Measurements from ENCODE around the gene SDCCAG8.

The SDCCAG8 gene

GRCh38 chr1:243394066-243394465 lies 138.2 kb downstream of the SDCCAG8 start:
- no peaks in the 10 kb centered on the region for H3K9me3 ChIP-seq (ENCODE audit: insufficient read depth, low read length)
- no peak overlapping the region for H3K4me2 ChIP-seq (ENCODE audit: low read length)
- H3K4me3 ChIP-seq (ENCODE audit: low read length): no peak overlapping the region
- no peaks in the 10 kb centered on the region for H3K79me2 ChIP-seq (ENCODE audit: low read length)
- TF ChIP-seq, protein P1, sequence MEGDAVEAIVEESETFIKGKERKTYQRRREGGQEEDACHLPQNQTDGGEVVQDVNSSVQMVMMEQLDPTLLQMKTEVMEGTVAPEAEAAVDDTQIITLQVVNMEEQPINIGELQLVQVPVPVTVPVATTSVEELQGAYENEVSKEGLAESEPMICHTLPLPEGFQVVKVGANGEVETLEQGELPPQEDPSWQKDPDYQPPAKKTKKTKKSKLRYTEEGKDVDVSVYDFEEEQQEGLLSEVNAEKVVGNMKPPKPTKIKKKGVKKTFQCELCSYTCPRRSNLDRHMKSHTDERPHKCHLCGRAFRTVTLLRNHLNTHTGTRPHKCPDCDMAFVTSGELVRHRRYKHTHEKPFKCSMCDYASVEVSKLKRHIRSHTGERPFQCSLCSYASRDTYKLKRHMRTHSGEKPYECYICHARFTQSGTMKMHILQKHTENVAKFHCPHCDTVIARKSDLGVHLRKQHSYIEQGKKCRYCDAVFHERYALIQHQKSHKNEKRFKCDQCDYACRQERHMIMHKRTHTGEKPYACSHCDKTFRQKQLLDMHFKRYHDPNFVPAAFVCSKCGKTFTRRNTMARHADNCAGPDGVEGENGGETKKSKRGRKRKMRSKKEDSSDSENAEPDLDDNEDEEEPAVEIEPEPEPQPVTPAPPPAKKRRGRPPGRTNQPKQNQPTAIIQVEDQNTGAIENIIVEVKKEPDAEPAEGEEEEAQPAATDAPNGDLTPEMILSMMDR (IDR thresholded peaks at IDR 0.05; ENCODE audit: low read depth, low read length): no peak
- no peak for TF ChIP-seq EZH2phosphoT487 (IDR thresholded peaks at IDR 0.05; ENCODE audit: low read depth)
- no peaks in the 10 kb centered on the region for H3K36me3 ChIP-seq (replicated peaks; ENCODE audit: low read depth, low read length)
- H4K20me1 ChIP-seq (ENCODE audit: insufficient read depth, low read length): no peaks in the 10 kb centered on the region
- no peak overlapping the region for H3K27ac ChIP-seq (ENCODE audit: low read length)
- no peak overlapping the region for H3K9ac ChIP-seq (ENCODE audit: low read length)
- H3K4me1 ChIP-seq (ENCODE audit: low read length): no peaks in the 10 kb centered on the region
- no peaks in the 10 kb centered on the region for H3K27me3 ChIP-seq (ENCODE audit: low read depth, low read length)
- no peak overlapping the region for H2AFZ ChIP-seq (ENCODE audit: low read depth, low read length)

GRCh38 chr1:243394601-243395464 lies 139.0 kb downstream of the SDCCAG8 start:
- Histone ChIP-seq H3K9ac (ENCODE audit: low read length) (no peak overlapping the region), H4K20me1 (ENCODE audit: insufficient read depth, low read length) (no peaks in the 10 kb centered on the region), H2AFZ (ENCODE audit: low read depth, low read length) (no peak overlapping the region), H3K27me3 (ENCODE audit: low read depth, low read length) (no peaks in the 10 kb centered on the region), H3K4me3 (ENCODE audit: low read length) (no peak overlapping the region), H3K79me2 (ENCODE audit: low read length) (no peaks in the 10 kb centered on the region), H3K4me2 (ENCODE audit: low read length) (no peak overlapping the region), H3K9me3 (ENCODE audit: insufficient read depth, low read length) (no peaks in the 10 kb centered on the region), H3K4me1 (ENCODE audit: low read length) (no peaks in the 10 kb centered on the region), H3K27ac (ENCODE audit: low read length) (no peak overlapping the region), H3K36me3 (replicated peaks; ENCODE audit: low read depth, low read length) (no peaks in the 10 kb centered on the region)
- TF ChIP-seq, protein P1 (IDR thresholded peaks at IDR 0.05; ENCODE audit: low read depth, low read length): no peak
- TF ChIP-seq EZH2phosphoT487 (IDR thresholded peaks at IDR 0.05; ENCODE audit: low read depth): no peak

- H3K79me2 ChIP-seq (ENCODE audit: low read length): no peaks in the 10 kb centered on the region
- H3K4me3 ChIP-seq (ENCODE audit: low read length): no peak overlapping the region
- H3K4me1 ChIP-seq (ENCODE audit: low read length): no peaks in the 10 kb centered on the region
- no peaks in the 10 kb centered on the region for H3K36me3 ChIP-seq (replicated peaks; ENCODE audit: low read depth, low read length)
- no peak overlapping the region for H3K4me2 ChIP-seq (ENCODE audit: low read length)
- no peaks in the 10 kb centered on the region for H4K20me1 ChIP-seq (ENCODE audit: insufficient read depth, low read length)
- no peak overlapping the region for H3K27ac ChIP-seq (ENCODE audit: low read length)
- TF ChIP-seq, protein P1 (IDR thresholded peaks at IDR 0.05; ENCODE audit: low read depth, low read length): no peak
- TF ChIP-seq EZH2phosphoT487 (IDR thresholded peaks at IDR 0.05; ENCODE audit: low read depth): no peak
- no peaks in the 10 kb centered on the region for H3K27me3 ChIP-seq (ENCODE audit: low read depth, low read length)
- H3K9ac ChIP-seq (ENCODE audit: low read length): no peak overlapping the region
- H3K9me3 ChIP-seq (ENCODE audit: insufficient read depth, low read length): no peaks in the 10 kb centered on the region
- H2AFZ ChIP-seq (ENCODE audit: low read depth, low read length): no peak overlapping the region
These were observed 140.6 kb downstream of the SDCCAG8 start for GRCh38 chr1:243396424-243396823.

DNA sequence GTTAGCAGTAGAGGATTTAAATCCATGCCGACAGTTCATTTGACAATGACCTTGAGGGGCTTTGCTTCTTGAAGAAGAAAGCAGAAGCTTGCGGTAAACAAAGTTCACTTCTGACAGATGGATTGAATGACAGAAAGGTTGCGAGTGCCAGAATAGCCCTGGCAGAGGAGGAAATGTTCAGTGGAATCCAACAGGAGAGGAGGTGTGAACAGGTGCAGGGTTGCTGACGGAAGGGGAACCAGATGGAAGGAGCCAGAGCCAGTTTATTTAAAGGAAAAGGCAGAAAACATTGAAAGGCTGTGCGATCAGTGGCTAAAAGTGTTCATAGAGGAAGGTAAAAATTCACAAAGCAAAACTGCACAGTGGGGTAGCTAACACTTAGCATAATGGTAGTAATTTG lies 141.0 kb downstream of the SDCCAG8 start:
- H3K27me3 ChIP-seq (ENCODE audit: low read depth, low read length): no peaks in the 10 kb centered on the region
- no peaks in the 10 kb centered on the region for H3K9me3 ChIP-seq (ENCODE audit: insufficient read depth, low read length)
- no peak overlapping the region for H3K27ac ChIP-seq (ENCODE audit: low read length)
- H4K20me1 ChIP-seq (ENCODE audit: insufficient read depth, low read length): no peaks in the 10 kb centered on the region
- no peak overlapping the region for H3K9ac ChIP-seq (ENCODE audit: low read length)
- no peaks in the 10 kb centered on the region for H3K79me2 ChIP-seq (ENCODE audit: low read length)
- H3K4me2 ChIP-seq (ENCODE audit: low read length): no peak overlapping the region
- no peaks in the 10 kb centered on the region for H3K36me3 ChIP-seq (replicated peaks; ENCODE audit: low read depth, low read length)
- no peak overlapping the region for H2AFZ ChIP-seq (ENCODE audit: low read depth, low read length)
- H3K4me1 ChIP-seq (ENCODE audit: low read length): no peaks in the 10 kb centered on the region
- no peak overlapping the region for H3K4me3 ChIP-seq (ENCODE audit: low read length)
- TF ChIP-seq, protein P1 (IDR thresholded peaks at IDR 0.05; ENCODE audit: low read depth, low read length): no peak
- no peak for TF ChIP-seq EZH2phosphoT487 (IDR thresholded peaks at IDR 0.05; ENCODE audit: low read depth)
